AG04450 (cell line): ENCODE data around the gene GRK3. TPM values are rescaled to one million over a fixed set of nuclear protein-coding genes. Genes with fewer than 3 reads are reported as not detected.
"Not testable (repeated sequence)": the region's sequence is repeated elsewhere in the genome, so short reads cannot be mapped to it uniquely, and the experiment has no call there.

Source experiments
- CTCF ChIA-PET: fragments of 300-600, 350-600 bp; formaldehyde crosslinking; extraction: SDS; loops from one replicate; lab custom pipeline; 2022; ENCODE audit warnings: antibody characterized with exemption, inconsistent platforms; lab: Charles Lee
- POLR2A ChIA-PET: fragments of 350-600 bp; formaldehyde crosslinking; extraction: SDS; loops from one replicate; lab custom pipeline; 2021; ENCODE audit warnings: antibody characterized with exemption, inconsistent platforms; lab: Yijun Ruan, JAX
- DNase-seq: peaks from one replicate; pipeline ENCODE4 v3.0.0-alpha.2; 2011; ENCODE audit warnings: low read depth, low spot score
- H3K27ac ChIP-seq: one replicate; pipeline ENCODE4 v1.5.1; 2012; ENCODE audit warnings: low read depth, low read length, control low read depth
- H3K27me3 ChIP-seq: one replicate; pipeline ENCODE4 v1.6.0; 2012; ENCODE audit warnings: low read length; ENCODE audit not compliant: control insufficient read depth, insufficient read depth
- H3K4me3 ChIP-seq: 2 replicates; pipeline ENCODE4 v1.5.1; 2011; ENCODE audit warnings: mild to moderate bottlenecking, low read depth, low read length, control low read depth
- H3K9me3 ChIP-seq: 2 replicates; pipeline ENCODE4 v1.5.1; 2012; ENCODE audit warnings: low read length; ENCODE audit not compliant: control insufficient read depth, insufficient read depth
- polyA plus RNA-seq: library from polyadenylated mRNA; depleted of rRNA; stranded (reverse); fragments of >200 nt; gene quantifications from 2 replicates; pipeline ENCODE4 v1.2.3, GENCODE V29; 2011
- TF ChIP-seq, protein P1 (sequence below): IDR thresholded peaks from 2 replicates; pipeline ENCODE4 v1.5.1; 2011; ENCODE audit warnings: low read depth, low read length, control low read depth, inconsistent platforms

Gene GRK3
- polyA plus RNA-seq, 1 experiment, result 0.72 TPM

DNA sequence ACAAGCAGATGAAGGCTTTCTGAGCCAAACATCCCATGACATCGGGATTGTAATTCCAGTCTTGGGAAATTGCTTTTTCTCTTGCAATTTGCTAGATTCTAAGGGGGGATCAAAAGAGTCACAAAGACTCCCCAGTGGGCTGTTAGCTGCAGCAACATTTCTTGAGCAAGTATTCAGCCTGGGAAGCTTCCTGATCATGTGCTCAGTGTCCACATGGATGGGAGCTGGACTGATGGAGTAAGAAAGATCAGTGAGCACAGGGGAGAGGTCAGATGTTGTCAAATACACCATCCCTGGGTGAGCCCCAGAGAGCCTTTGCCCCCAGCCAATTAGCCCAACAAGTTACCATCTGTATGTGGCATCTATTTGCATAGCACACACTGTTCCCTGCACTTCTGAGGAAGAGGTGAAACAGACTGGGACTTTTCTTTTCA, 10.2 kb upstream of the GRK3 start:
- H3K27ac ChIP-seq, result no peak overlapping the region
- no peak for DNase-seq
- H3K9me3 ChIP-seq, result no peaks in the 10 kb centered on the region
- TF ChIP-seq, protein P1, sequence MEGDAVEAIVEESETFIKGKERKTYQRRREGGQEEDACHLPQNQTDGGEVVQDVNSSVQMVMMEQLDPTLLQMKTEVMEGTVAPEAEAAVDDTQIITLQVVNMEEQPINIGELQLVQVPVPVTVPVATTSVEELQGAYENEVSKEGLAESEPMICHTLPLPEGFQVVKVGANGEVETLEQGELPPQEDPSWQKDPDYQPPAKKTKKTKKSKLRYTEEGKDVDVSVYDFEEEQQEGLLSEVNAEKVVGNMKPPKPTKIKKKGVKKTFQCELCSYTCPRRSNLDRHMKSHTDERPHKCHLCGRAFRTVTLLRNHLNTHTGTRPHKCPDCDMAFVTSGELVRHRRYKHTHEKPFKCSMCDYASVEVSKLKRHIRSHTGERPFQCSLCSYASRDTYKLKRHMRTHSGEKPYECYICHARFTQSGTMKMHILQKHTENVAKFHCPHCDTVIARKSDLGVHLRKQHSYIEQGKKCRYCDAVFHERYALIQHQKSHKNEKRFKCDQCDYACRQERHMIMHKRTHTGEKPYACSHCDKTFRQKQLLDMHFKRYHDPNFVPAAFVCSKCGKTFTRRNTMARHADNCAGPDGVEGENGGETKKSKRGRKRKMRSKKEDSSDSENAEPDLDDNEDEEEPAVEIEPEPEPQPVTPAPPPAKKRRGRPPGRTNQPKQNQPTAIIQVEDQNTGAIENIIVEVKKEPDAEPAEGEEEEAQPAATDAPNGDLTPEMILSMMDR, result no peak
- H3K27me3 ChIP-seq, result peaks cover 4% of the 10 kb centered on the region
- CTCF ChIA-PET, result no interaction called here
- POLR2A ChIA-PET, result no interaction called here
- H3K4me3 ChIP-seq, result no peak overlapping the region

DNA sequence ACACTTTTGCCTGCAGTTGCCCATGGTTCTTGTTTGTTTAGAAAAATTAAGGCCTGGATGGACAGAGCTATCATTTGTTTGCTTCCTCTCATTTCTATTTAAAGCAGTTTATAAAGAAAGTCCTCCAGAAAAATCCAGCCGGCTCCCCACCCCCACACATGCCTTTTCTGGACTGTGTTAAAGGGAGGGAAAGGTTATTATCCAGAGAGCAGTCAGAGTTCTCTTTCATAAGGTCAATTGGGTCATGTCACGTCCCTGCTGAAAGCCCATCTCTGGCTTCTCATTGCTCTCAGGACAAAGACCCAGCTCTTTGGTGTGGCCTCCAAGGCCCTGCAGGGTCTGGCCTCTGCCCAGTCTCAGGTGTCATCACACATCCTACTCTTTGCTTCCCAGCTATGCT, 9.8 kb upstream of the GRK3 start:
- no peaks in the 10 kb centered on the region for H3K9me3 ChIP-seq
- no peak for DNase-seq
- peaks cover 4% of the 10 kb centered on the region for H3K27me3 ChIP-seq
- H3K27ac ChIP-seq, result no peak overlapping the region
- ChIA-PET CTCF (no interaction called here), POLR2A (no interaction called here)
- TF ChIP-seq, protein P1, result no peak
- no peak overlapping the region for H3K4me3 ChIP-seq

DNA sequence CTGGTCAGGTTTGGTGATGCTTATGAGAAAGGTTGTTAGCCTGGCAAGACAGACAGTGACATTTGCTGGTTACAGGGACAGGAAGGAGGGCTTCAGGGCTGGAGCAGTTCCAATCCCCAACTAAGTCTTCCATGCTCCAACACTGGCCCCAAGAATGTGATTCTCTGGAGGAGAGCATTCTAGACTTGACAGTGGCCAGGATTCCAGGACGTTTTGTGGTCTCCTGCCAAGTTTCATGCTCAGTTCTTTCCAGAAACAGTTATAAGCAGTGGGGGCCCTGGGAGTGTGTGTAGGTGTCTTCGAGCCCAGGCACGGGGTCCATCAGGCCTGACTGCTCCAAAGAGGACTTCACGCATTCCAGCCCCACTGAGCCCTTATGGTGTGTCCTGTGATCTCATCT, 8.9 kb upstream of the GRK3 start:
- POLR2A ChIA-PET, result no interaction called here
- no peaks in the 10 kb centered on the region for H3K9me3 ChIP-seq
- DNase-seq, result no peak
- TF ChIP-seq, protein P1, result no peak
- CTCF ChIA-PET, result no interaction called here
- H3K27ac ChIP-seq, result no peak overlapping the region
- H3K27me3 ChIP-seq, result peaks cover 4% of the 10 kb centered on the region
- no peak overlapping the region for H3K4me3 ChIP-seq

DNA sequence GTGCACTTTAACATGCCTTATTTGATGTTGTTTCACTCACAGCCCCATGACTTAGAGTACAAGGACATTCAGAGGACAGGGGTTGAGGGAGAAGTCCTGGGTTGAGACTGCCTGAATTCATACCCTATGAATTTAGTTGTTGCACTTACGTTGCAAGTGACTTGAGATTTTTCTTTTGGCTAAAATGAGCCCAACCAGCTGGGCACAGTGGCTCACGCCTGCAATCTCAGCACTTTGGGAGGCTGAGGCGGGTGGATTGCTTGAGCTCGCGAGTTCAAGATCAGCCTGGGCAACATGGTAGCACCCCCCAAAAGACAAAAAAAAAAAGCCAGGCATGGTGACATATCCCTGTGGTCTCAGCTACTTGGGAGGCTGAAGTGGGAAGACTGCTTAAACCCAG, 7.3 kb upstream of the GRK3 start:
- Histone ChIP-seq H3K27ac (no peak overlapping the region), H3K9me3 (no peaks in the 10 kb centered on the region), H3K27me3 (peaks cover 4% of the 10 kb centered on the region), H3K4me3 (no peak overlapping the region)
- TF ChIP-seq, protein P1, result no peak
- ChIA-PET CTCF (no interaction called here), POLR2A (no interaction called here)
- DNase-seq, result no peak

DNA sequence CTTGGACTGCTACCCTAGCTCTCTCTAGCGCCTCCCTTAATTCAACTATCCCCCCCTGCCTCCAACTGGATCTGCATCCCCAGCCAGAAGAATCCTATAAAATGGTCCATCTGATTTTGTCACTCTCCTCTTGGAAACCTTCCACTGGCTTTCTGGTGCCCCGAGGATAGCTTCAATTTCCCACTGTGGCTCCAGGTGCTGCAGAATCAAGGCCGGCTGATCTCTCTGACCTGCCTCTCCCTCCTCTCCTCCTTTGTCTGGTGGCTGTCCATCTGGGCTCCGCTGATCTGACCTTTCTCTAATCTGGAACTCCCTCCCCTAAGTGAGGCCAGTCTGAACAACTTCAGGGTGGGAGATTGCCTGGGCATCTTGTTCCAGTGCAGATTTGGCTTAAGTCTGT, 6.1 kb upstream of the GRK3 start:
- POLR2A ChIA-PET, result no interaction called here
- DNase-seq, result no peak
- H3K9me3 ChIP-seq, result no peaks in the 10 kb centered on the region
- TF ChIP-seq, protein P1, result no peak
- H3K27ac ChIP-seq, result no peak overlapping the region
- peaks cover 4% of the 10 kb centered on the region for H3K27me3 ChIP-seq
- no peak overlapping the region for H3K4me3 ChIP-seq
- CTCF ChIA-PET, result no interaction called here

DNA sequence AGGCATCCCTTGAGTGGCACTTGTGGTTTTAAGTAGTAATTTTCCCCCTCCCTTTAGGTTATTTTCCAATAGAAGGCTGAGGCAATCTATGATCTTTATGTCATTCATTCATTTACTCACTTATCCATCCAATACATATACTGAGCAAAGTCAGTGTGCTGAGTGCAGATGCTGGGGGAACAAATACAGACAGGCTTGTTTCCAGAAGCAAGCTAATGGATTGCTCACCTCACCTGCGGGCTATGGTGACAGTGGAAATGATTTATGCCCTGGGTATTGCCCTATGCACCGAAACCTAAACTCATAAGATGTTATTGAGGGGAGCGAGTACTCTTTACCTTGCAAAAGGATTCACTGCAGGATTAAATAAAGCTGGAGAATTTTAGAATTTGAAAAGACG, 4.6 kb upstream of the GRK3 start:
- POLR2A ChIA-PET, H3K9me3 ChIP-seq, DNase-seq, H3K4me3 ChIP-seq, CTCF ChIA-PET, H3K27ac ChIP-seq: not testable (repeated sequence)
- peaks cover 12% of the 10 kb centered on the region for H3K27me3 ChIP-seq

DNA sequence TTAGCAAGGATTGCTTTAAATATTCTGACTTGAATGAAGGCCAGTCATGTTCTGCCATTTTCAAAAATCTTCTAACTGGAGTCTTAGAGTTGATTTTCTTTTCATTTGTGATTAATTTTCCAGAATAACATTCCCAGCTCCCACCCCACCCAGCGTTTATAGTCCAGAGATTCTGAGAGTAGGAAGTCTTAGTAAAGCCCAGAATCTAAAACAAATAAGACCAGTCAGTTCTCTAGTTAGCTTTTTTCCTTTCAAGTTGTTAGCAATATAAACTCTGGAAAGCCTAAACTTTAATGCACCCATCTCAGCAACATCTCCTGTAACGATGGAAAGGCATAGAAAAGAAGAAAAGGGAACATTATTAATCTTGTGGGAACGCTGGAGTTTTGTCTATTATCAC, 3.3 kb upstream of the GRK3 start:
- H3K4me3 ChIP-seq, POLR2A ChIA-PET, H3K9me3 ChIP-seq, DNase-seq, H3K27ac ChIP-seq, CTCF ChIA-PET: not testable (repeated sequence)
- H3K27me3 ChIP-seq, result peaks cover 21% of the 10 kb centered on the region

DNA sequence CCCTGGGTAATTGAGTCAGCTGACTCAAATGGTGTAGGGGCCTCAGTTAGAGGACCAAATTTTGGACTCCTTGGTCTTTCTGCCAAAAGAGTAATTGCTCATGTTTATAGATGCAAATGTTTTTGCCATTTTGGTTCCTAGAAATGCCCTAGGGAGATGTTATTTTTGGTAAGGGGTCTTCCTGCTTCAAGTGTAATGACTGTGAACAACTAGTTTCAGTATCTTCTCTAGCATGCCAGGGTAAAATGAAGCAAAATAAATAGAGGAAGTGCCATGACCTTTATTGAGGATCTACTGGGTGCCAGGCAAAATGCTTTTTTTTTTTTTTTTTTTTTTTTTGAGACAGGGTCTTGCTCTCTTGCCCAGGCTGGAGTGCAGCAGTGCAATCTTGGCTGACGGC, 2.5 kb upstream of the GRK3 start:
- H3K27me3 ChIP-seq, result peaks cover 23% of the 10 kb centered on the region
- CTCF ChIA-PET, result interaction anchor here (0.7 kb wide), 1 partner anchor 216 kb away, joined by 5 read pairs; no protein-coding TSS in a partner anchor
- POLR2A ChIA-PET, H3K9me3 ChIP-seq, DNase-seq, H3K4me3 ChIP-seq, H3K27ac ChIP-seq: not testable (repeated sequence)
